Cardiac muscle cell (in vitro differentiated cells and primary cell): ENCODE measurements around the gene CALCA. TPM values are rescaled to one million over a fixed set of nuclear protein-coding genes. Genes with fewer than 3 reads are reported as not detected.
A peak's percentile ranks its signal among the peaks of the same experiment; 100 is the strongest.

Source experiments
- DNase-seq, 2 donors: peaks; one replicate each; pipeline versions ENCODE4 v3.0.0 to v3.0.0-alpha.2; 2010 to 2017; ENCODE audit warnings: low read depth in 1 of 2, low spot score in 1 of 2
- H3K27ac ChIP-seq: fragments of 200-600 bp; sonication (generic); 2 replicates; pipeline ENCODE4 v1.5.1; 2016
- H3K27me3 ChIP-seq: fragments of 200-600 bp; sonication (generic); 2 replicates; pipeline ENCODE4 v1.6.0; 2016; ENCODE audit warnings: control low read depth
- H3K36me3 ChIP-seq: fragments of 200-600 bp; sonication (generic); 2 replicates; pipeline ENCODE4 v1.5.1; 2016; ENCODE audit warnings: control low read depth
- H3K4me1 ChIP-seq: fragments of 200-600 bp; sonication (generic); 2 replicates; pipeline ENCODE4 v1.8.1; 2017; ENCODE audit warnings: low read depth, mild to moderate bottlenecking, mixed run types
- H3K4me3 ChIP-seq: fragments of 200-600 bp; sonication (generic); 2 replicates; pipeline ENCODE4 v1.5.1; 2016; ENCODE audit warnings: mild to moderate bottlenecking
- H3K9me3 ChIP-seq: fragments of 200-600 bp; sonication (generic); 2 replicates; pipeline ENCODE4 v1.5.1; 2017; ENCODE audit warnings: low read depth, mild to moderate bottlenecking, control low read depth
- polyA plus RNA-seq: library from polyadenylated mRNA; unstranded; fragments of >200 nt; fragmentation: Nextera tagmentation; extraction: Ambion mirVana; gene quantifications from 2 replicates; pipeline ENCODE4 v1.2.1, GENCODE V29; 2016
- total RNA-seq: library from RNA; depleted of rRNA; stranded (reverse); fragments of >200 nt; gene quantifications from 2 replicates; pipeline ENCODE4 v1.2.3, GENCODE V29; 2016
- TF ChIP-seq, protein P1 (sequence below): IDR thresholded peaks from 2 replicates; pipeline ENCODE4 v1.5.1; 2012; ENCODE audit warnings: low read depth, mild to moderate bottlenecking, low read length

CALCA gene
- total and polyA plus RNA-seq, 2 experiments from 2014 or later = 0.33 TPM; not detected in 1

DNA sequence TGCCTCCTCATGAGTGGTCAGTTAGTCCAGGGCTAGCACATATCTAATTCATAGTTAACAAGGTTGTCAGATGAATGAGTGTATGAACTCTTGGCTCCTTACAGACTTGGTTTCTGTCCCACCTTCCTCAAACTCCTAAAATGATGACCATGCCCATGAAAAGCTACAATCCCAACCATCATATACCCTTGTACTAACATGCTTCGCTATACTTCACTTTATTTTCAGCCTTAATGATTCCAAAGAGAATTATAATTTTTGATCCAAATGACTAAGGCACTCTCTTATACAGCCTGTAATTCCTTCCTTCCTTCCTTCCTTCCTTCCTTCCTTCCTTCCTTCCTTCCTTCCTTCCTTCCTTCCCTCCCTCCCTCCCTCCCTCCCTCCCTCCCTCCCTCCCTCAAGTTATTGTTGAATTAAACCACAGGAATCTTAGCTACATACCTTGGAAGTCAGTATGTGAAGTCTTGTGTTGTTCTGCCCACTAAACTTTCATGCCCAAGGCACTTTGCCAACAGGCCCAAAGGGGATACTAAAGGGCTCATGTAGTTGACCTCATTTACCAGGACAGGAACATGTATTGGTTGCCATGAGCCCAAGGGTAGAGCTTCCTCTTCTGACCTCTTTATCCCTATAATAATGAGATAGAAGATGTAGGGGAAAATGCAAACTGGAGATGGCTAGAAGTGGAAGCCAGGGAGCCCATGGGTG lies 37.4 kb downstream of the CALCA start:
- Histone ChIP-seq H3K36me3 (no peaks in the 10 kb centered on the region), H3K27me3 (no peaks in the 10 kb centered on the region), H3K27ac (no peak overlapping the region), H3K4me3 (no peak overlapping the region), H3K4me1 (no peaks in the 10 kb centered on the region), H3K9me3 (no peaks in the 10 kb centered on the region)
- TF ChIP-seq, protein P1, sequence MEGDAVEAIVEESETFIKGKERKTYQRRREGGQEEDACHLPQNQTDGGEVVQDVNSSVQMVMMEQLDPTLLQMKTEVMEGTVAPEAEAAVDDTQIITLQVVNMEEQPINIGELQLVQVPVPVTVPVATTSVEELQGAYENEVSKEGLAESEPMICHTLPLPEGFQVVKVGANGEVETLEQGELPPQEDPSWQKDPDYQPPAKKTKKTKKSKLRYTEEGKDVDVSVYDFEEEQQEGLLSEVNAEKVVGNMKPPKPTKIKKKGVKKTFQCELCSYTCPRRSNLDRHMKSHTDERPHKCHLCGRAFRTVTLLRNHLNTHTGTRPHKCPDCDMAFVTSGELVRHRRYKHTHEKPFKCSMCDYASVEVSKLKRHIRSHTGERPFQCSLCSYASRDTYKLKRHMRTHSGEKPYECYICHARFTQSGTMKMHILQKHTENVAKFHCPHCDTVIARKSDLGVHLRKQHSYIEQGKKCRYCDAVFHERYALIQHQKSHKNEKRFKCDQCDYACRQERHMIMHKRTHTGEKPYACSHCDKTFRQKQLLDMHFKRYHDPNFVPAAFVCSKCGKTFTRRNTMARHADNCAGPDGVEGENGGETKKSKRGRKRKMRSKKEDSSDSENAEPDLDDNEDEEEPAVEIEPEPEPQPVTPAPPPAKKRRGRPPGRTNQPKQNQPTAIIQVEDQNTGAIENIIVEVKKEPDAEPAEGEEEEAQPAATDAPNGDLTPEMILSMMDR = no peak
- no peak for DNase-seq

DNA sequence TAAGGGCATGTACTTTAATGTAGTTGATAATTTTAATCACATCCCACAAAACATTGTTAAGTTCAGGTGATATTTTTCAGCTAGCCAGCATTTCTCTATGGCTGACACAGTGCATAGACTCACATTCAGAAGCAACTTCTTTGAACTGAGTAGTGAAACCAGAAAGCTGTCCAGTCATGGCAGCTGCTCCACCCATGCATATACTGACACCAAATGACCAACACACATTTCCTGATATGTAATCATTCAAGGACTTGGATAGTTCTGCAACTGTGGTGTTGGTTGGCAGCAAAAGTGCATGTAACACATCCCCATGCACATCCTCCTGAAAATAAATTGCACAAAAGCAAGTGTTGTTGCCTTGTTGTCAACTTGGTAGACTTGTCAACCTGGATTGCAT lies 39.7 kb downstream of the CALCA start:
- DNase-seq = no peak
- no peak overlapping the region for H3K4me3 ChIP-seq
- no peaks in the 10 kb centered on the region for H3K9me3 ChIP-seq
- no peaks in the 10 kb centered on the region for H3K36me3 ChIP-seq
- no peaks in the 10 kb centered on the region for H3K27me3 ChIP-seq
- H3K4me1 ChIP-seq = no peaks in the 10 kb centered on the region
- H3K27ac ChIP-seq = no peak overlapping the region
- TF ChIP-seq, protein P1 = no peak

DNA sequence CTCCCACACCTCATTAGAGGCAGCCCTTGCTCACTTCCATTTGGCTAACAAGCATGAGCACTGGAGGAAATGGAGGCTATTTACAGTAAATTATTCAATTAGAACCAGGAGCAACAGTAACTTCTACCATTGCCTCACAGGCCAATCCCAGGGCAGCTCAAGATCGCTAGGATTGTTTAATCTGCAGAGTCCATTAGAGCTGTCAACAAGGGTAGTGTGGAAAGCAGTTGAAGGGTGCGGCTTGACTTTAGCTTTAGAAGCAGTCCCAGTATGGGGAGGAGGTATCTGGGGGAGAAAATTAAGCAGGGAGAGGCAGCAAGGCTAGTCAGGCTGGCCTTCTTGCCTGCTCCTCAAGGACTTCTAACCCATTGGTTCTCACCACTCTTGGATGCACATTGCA lies 41.8 kb downstream of the CALCA start:
- TF ChIP-seq, protein P1 = no peak
- H3K4me3 ChIP-seq = no peak overlapping the region
- H3K4me1 ChIP-seq = no peaks in the 10 kb centered on the region
- H3K27me3 ChIP-seq = no peaks in the 10 kb centered on the region
- no peak overlapping the region for H3K27ac ChIP-seq
- peak in 1 of 2 donors; percentile 44 for DNase-seq
- H3K36me3 ChIP-seq = no peaks in the 10 kb centered on the region
- H3K9me3 ChIP-seq = no peaks in the 10 kb centered on the region

DNA sequence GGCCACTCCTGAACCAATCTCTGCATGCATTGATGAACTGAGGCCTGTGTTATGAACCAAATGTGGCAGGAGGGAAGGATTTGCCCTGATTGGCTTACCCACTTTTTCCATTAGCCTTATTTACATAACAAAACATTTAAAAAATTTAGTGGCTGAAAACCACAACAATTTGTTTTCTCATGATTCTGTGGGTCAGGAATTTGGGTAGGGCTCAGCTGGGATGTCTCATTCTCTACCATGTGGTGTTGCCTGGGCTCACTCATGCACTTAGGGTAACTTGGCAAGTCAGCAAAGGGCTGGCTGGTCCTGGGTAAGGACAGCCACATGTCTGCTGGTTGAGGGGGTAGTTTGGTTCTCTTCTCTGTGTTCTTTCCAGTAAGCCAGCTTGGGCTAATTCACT lies 45.0 kb downstream of the CALCA start:
- Histone ChIP-seq H3K4me3 (no peak overlapping the region), H3K27ac (no peak overlapping the region), H3K27me3 (peaks cover 6% of the 10 kb centered on the region), H3K36me3 (no peaks in the 10 kb centered on the region), H3K9me3 (no peaks in the 10 kb centered on the region), H3K4me1 (no peaks in the 10 kb centered on the region)
- TF ChIP-seq, protein P1 = no peak
- peak in 1 of 2 donors; percentile 0 for DNase-seq

DNA sequence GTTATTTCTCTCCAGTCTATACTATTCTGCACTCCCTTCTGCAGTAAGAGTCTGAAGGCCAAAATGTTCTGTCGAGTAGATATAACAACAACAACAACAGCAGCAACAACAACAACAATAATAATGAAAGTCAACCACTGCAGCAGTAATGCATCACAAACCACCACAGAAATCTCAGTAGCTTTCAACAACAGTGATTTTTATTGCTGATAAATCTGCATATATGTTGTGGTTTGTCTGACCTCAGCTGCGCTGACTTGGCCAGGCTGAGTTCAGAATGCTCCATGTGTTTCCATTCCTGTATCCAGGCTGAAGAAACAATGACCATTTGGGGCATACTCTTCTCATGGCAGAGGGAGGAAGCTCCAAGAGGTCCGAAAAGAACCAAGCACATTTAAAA lies 47.8 kb downstream of the CALCA start:
- Histone ChIP-seq H3K9me3 (no peaks in the 10 kb centered on the region), H3K36me3 (no peaks in the 10 kb centered on the region), H3K4me3 (no peak overlapping the region), H3K27ac (no peak overlapping the region), H3K27me3 (peaks cover 6% of the 10 kb centered on the region), H3K4me1 (no peaks in the 10 kb centered on the region)
- TF ChIP-seq, protein P1 = no peak
- DNase-seq = no peak

Other genes with a start within 250 kb of the CALCA start
- gene CYP2R1, start 80.1 kb downstream of the CALCA start, total RNA-seq = 21.2 and 21.9 TPM in 2 replicates
- 17.6 and 22.3 TPM in 2 replicates for gene CYP2R1, start 80.1 kb downstream of the CALCA start, polyA plus RNA-seq
- not detected in 2 replicates for gene CALCB, start 101.2 kb upstream of the CALCA start, total RNA-seq
- 0.12 and 0.81 TPM in 2 replicates for gene CALCB, start 101.2 kb upstream of the CALCA start, polyA plus RNA-seq
- 0.32 TPM in 1 of 2 replicates, not detected in the other for gene INSC, start 142.6 kb upstream of the CALCA start, total RNA-seq
- gene INSC, start 142.6 kb upstream of the CALCA start, polyA plus RNA-seq = not detected in 2 replicates